ENCODE results near the gene ITPKB.

Gene ITPKB

GRCh38 chr1:226593541-226593940, 145.5 kb downstream of the ITPKB start:
- no peak for FAIRE-seq
- no peak for DNase-seq (ENCODE audit: insufficient read length, low spot score)

- FAIRE-seq (no peak), DNase-seq (ENCODE audit: insufficient read length, low spot score) (no peak)
These were observed 148.5 kb downstream of the ITPKB start for GRCh38 chr1:226590614-226591013.

GRCh38 chr1:226589008-226589733, 149.9 kb downstream of the ITPKB start:
- FAIRE-seq (no peak), DNase-seq (ENCODE audit: insufficient read length, low spot score) (no peak)

- DNase-seq (ENCODE audit: insufficient read length, low spot score) (no peak), FAIRE-seq (no peak)
These were observed 150.6 kb downstream of the ITPKB start for GRCh38 chr1:226588484-226588883.

- FAIRE-seq: no peak
- DNase-seq (ENCODE audit: insufficient read length, low spot score): no peak
These were observed 152.2 kb downstream of the ITPKB start for GRCh38 chr1:226586650-226587422.

GRCh38 chr1:226586116-226586515, 153.0 kb downstream of the ITPKB start:
- DNase-seq (ENCODE audit: insufficient read length, low spot score): no peak
- FAIRE-seq: no peak

- FAIRE-seq: no peak
- DNase-seq (ENCODE audit: insufficient read length, low spot score): no peak
These were observed 154.9 kb downstream of the ITPKB start for GRCh38 chr1:226584164-226584563.

- DNase-seq (ENCODE audit: insufficient read length, low spot score): no peak
- FAIRE-seq: no peak
These were observed 156.1 kb downstream of the ITPKB start for GRCh38 chr1:226582966-226583365.

All from HTR-8/SVneo (cell line).